Amniotic epithelial cell (primary cell): Measurements from ENCODE around the gene WDR91.

Experiments
- DNase-seq: peaks from one replicate; pipeline ENCODE4 v3.0.0-alpha.2; 2010; ENCODE audit warnings: low read depth

WDR91 gene

DNA sequence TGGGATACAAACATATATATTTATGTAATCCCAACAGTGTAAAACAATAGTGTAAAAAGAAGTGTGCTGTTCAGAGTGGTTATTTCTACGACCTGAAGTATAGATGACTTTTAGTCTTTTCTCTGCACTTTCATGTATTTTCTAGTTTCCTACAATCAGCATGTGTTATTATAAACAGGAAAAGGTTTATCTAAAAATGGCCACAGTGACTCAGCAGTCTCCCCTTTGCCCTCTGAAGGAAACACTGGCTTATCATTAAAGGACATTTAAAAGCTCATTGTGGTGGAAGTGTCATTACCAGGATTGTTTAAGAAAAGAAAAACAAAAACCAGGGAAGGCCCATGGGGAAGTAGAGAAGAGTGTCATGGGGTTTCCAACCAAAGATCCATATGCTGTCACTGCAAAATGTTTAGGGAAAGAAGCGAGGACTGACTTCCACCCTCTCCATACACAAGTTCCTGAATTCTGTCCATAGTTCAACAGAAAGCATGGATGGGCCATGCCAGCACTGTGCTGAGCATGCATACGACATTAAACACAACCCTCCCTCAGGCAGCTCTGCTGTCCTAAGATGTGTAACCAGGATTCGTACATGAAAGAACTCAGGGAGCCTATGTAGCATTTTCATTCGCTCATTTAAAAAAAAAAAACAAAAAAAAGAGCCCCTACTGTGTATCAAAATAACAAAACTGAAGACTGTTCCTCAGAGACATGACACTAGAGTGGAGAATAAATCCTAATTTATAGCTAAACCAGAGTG is 51.0 kb downstream of the WDR91 start:
- DNase-seq = peak; percentile 68

DNA sequence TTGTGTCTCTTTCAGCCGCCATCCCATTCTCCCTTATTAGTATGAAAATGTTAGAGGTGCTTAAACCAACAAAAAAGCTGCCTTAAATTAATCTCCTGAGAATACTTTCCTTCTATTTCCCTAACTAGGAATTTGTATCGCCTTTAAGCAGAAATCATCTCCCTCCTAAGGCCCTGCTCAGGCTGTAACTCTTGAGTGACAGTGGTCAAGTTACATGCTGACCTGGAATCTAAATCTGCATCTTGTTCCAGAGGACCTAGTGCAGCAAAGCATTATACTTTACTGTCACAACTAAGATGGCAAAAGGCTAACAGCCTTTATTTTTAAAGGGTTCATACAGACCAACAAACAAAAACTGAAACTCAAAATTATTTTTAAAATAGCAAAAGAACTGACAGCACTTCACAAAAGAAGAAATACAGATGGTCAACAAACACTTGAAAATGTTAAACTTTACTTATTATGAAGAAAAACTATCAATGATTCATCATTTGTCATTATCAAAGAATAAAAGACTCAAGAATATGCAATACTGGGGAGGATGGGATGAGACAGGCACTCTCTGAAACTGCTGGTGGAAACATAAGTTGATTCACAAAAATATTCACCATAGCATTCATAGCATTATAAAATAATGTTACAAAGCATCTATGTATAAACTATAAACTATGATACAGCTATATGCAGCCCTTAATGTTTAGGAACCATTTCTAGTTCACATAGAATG is 51.8 kb downstream of the WDR91 start:
- DNase-seq = no peak

DNA sequence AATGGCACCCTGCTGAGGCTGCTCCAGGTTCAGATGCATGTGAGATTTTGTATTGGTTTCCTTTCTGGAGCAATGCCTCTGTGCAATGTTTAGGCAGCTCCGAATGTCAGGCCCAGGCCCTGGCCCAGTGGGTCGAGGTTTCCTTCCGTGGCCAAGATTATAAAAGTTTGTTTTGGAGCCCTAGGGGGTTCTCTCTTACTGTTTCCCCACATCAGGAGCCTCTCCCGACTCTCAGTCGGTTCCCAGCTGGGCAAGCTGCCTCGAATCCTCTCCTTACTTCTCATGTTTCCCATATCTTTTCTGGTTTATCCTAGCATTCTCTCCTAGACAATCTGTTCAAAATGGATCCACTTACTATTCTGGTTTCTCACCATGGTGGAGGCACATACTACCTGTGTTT is 52.5 kb downstream of the WDR91 start:
- DNase-seq = no peak

DNA sequence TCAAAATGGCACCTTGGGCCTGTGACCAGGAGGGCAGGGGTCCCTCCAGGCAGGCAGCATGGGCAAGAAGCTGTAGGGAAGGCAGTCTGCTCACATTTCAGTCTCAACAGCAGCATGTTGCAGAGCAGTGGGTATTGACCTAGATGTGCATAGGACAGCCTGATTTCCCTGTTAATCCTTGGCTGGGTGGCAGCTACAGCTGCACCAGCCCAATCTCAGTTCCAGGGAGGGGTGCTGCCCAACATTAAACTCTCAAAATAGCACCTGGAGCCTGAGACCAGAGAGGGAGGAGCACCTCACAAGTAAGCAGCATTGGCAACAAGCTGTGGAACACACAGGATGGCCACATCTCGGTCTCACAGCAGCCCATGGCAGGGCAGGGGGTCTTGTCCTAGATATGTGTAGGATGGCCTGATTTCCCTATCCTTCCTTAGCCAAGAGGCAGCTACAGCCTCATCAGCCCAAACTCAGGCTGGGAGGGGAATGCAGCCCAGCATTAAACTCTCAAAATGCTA is 53.1 kb downstream of the WDR91 start:
- DNase-seq = no peak

DNA sequence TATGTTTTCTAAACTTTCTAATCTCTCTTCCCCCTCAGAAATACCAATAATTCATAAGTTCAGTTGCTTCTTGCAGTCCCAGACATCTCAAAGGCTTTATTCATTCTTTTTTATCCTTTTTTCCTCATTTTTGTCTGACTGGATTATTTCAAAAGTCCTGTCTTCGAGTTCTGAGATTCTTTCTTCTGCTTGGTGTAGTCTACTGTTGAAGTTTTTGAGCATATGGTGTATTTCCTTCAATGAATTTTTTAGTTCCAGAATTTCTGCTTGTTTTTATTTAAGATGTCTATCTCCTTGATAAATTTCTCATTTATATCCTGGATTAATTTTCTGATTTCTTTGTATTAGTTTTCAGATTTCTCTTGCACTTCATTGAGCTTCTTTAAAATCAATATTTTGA is 55.0 kb downstream of the WDR91 start:
- DNase-seq = no peak

DNA sequence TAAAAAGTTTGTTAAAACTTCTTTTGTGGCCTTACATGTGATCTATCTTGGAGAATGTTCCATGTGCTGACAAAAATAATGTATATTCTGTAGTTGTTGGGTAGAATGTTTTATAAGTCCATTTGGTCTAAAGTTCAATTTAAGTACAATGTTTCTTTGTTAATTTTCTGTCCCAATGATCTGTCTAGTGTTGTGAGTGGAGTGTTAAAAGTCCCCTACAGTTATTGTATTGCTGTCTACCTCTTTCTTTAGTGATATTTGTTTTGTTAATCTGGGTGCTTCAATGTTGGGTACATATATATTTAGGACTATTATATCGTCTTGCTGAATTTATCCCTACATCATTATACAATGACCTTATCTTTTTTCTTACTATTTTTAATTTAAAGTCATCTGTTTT is 56.6 kb downstream of the WDR91 start:
- DNase-seq = no peak

DNA sequence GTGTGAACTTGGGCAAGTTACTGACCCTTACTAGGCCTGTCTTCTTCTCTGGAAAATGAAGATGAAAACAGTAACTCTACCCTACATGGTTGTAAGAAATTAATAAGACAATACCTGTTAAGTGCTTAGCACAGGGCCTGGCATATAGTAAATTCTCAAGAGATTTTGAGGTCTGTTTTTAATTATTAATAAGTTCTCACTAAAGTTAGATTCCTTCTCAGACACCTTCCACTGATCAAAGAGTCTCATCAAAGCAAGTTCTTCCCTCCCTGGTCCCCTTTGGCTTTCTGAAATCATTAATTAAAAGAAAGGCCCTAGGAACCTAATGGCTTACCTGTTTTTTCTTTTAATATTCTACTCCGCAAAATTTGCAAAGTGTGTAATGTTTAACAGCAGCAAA is 58.9 kb downstream of the WDR91 start:
- DNase-seq = no peak

DNA sequence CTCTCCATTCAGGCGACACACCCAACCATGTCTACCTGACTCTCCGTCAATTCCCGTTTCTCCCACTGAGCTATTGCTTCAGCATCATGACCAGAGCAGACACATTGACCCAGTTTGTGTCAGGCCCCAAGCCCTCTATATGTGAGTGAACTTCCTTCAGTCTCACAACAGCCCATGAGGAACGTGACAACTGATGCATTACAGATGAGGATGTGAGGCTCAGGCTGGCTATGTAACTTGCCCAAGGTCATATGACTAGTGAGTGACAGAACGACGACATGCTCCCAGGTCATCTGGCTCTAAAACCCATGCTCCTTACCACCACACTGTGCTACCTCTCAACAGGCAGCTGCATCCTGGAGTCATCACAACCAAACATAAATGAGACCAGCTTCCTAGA is 59.8 kb downstream of the WDR91 start:
- no peak for DNase-seq

DNA sequence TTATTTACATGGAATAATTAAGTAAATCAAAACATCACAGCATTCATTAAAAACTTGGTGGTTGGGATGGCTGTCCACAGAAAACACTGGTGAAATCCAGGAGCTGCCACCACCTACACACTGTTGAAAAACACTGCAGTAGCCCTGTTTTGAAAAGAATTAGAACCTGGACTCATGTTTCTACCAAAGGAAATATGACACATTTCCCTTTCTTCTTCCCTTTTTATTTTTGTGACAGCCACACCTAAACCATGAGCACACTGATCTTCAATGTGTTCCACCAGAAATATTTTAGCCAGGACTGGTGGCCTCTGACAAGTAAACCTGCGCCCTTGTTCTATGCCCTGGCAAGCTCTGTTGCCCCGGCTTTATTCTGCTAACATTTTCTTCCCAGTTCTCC is 60.2 kb downstream of the WDR91 start:
- no peak for DNase-seq

DNA sequence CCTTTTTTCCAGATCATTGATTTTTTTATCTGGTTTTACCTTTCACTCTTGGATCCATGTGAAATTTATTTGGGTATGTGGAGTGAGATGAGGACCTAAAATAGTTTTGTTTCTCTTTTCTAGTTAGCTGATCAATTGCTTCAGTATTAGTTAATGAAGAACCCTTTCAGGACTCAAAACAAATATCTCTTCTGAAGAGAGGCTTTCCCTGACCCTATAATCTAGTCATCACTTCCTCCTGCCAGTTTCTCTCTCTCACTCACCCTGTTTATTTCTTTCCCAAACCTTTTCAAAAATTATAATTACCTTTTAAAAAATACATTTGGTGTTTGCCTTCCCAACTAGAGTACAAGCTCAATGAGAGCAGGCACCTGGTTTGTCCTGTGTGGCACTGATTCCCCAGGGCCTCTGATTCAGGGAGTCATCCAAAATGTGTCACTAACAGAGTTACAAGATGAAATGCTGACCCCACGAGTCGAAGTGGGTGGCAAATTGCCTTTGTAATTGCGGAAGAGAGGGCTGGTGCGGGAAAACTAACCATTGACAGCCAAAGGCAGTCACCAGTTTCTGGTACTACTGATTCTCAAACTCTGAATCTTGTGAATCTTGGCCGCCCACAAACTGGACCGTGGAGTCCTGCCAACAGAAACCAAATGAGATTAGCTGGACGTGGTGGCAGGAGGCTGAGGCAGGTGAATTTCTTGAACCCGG is 61.1 kb downstream of the WDR91 start:
- DNase-seq = no peak

DNA sequence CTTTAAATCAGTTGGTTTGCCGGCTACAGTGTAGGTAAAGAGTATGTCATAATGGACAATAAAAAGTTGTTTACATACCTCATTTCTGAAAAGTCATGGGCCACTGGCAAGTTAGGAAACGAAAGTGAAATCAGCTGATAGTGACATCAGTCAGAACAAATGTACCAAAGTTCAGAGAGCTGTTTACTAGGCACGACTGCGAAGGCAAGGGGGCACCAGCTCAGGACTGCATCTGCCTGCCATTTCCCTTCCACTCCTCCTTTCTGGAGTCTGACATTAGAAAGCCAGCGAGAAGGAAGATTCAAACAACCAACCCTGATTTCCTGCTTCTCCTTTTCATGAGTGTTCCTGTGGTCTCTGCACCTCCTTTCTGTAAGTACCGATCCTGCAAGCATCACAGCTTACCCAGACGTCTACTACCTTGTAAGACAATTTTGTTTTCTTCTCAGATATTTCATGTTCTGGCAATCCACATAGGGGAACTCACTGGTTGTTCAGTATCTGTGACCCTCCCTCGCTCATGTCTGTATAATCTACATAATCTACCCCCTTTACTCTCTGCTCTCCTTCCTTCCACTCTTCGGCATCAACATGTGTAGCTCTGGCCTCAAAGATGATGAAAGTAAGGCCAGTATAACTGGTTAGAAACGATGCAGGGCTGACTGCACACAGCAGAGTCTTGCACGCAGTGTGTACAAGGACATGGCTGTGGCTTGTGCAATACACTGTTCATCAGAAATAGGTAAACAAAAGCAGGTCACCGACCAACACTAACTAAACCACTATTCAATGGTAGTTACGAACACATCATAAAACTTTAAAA is 63.2 kb downstream of the WDR91 start, which contains the start of gene TMEM140:
Gene TMEM140 (plus strand): TSS at position 174 of the 823 bp plus-strand sequence. CDS start 16,370 bp downstream, outside the sequence.
- DNase-seq = peak; percentile 80

DNA sequence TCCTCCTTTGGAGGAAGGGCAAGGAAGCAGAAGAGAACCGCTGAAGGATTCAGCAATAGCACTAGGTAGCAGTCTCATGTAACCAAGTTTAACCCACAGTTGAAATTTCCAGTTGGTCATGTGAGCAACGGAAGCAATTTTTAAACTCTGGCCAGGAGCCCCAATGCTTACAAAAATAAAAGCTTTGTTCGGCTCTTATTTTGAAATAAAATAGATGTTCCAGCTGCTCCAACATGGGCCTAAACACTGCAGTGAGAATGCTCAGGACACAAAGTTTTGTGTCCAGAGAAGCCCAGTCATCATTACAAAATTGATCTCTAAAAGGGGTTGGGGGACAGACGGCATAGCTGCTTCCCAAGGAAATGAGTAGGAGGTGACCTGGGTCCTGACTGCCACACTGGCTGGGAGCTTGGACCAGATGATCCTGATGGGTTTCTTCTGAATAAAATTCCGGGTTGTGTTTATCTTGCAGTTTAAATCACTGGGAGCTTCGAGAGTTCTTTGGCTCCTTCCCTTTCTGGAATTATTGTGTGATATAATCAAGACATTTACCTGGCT is 63.9 kb downstream of the WDR91 start:
- DNase-seq = peak; percentile 42

DNA sequence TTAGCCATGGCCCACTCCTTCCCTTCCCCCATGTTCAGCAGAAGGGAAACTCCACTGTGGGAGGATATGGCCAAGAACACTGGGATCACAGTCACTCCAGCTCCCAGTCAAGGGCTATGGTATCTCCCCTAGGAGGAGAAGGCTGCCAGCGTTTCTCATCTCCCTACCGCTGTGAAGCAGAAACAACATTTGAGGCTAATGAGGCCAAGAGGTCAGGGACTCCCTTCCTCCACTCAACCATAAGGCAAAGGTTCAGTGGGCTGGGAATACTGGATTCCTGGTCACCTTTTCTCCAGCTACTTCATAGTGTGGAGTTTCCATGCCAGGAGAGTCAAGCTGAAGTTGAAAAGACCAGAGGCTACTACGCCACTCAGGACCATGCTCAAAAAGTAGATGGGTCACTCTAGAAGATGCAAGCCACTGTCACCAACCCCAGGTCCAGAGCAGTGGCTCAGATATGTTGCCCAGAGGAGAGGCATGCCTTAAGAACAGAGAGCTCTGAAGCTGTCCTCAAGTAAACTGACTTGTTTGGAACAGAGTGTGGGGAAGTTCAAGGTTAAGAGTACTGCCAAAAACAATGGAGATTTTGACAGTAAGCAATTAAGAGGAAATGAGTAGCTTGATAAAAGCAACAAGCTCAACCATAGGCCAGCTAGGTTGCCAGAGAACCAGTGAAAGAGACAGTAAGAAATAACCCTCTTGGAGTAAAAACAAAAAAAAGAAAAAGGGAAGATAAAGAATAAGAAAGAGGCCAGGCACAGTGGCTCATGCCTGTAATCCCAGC is 67.2 kb downstream of the WDR91 start:
- no peak for DNase-seq
